NK-92 treated with Interleukin-12 subunit alpha and Interleukin-12 subunit beta, amount 100 ng/mL, for 24 hours (cell line): ENCODE measurements around the gene SLC35D3.
"Not testable (repeated sequence)": the region's sequence is repeated elsewhere in the genome, so short reads cannot be mapped to it uniquely, and the experiment has no call there.

ENCODE experiments used
- DNase-seq: peaks from one replicate; lab custom pipeline; 2025; lab: John Stamatoyannopoulos, UW

Gene SLC35D3, protein sequence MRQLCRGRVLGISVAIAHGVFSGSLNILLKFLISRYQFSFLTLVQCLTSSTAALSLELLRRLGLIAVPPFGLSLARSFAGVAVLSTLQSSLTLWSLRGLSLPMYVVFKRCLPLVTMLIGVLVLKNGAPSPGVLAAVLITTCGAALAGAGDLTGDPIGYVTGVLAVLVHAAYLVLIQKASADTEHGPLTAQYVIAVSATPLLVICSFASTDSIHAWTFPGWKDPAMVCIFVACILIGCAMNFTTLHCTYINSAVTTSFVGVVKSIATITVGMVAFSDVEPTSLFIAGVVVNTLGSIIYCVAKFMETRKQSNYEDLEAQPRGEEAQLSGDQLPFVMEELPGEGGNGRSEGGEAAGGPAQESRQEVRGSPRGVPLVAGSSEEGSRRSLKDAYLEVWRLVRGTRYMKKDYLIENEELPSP

DNA sequence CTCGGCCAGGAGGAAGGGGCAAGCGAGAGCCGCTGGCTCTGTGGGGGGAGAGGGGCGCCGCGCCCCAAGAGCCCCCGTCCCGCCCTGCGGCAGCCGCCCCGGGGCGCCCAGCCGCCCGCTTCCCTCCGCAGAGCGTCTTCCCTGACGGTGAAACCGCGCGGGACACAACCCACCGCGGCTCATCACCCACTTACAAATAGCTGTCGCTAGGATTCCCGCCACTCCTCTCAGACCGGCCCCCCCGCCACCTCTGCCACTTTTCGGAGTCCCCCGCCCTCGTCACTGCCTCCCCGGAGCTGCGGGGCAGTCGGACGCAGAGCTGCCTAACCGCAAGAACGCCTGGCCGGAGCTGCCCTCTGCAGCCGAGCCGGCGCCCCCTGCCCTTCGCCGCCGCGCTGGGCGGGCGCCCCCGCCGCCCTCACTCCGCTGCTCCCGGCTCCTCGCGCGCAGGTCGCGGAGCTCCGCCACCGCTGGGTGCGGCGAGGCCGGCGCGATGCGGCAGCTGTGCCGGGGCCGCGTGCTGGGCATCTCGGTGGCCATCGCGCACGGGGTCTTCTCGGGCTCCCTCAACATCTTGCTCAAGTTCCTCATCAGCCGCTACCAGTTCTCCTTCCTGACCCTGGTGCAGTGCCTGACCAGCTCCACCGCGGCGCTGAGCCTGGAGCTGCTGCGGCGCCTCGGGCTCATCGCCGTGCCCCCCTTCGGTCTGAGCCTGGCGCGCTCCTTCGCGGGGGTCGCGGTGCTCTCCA, at the start of gene SLC35D3:
SLC35D3 (plus strand) TSS at position 366 of the 749 bp plus-strand sequence; CDS start at position 494, 128 bp downstream.
- DNase-seq: no peak

DNA sequence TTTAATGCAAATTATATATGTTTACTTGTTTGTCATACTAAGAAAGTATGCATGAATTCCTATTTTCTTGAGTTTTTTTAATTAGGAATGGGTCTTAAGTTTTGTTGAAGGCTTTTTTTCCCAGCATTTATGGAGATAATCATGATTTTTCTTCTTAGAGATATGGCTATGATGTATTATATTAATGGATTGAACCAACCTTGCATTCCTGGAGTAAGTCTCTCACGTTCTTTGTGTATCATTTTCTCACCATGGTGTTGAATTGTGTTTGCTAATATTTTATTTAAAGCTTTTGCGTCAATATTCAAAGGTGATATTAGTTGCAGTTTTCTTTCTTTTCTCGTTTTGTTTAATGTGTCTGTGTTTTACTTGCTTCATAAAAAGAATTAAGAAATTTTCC, 48.4 kb upstream of the SLC35D3 start:
- DNase-seq: no peak

DNA sequence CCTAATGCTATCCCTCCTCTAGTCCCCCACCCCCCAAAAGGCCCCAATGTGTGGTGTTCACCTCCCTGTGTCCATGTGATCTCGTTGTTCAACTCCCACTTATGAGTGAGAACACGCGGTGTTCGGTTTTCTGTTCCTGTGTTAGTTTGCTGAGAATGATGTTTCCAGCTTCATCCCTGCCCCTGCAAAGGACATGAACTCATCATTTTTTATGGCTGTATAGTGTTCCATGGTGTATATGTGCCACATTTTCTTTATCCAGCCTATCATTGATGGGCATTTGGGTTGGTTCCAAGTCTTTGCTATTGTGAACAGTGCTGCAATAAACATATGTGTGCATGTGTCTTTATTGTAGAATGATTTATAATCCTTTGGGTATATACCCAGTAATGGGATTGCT, 45.6 kb upstream of the SLC35D3 start:
- DNase-seq: not testable (repeated sequence)

DNA sequence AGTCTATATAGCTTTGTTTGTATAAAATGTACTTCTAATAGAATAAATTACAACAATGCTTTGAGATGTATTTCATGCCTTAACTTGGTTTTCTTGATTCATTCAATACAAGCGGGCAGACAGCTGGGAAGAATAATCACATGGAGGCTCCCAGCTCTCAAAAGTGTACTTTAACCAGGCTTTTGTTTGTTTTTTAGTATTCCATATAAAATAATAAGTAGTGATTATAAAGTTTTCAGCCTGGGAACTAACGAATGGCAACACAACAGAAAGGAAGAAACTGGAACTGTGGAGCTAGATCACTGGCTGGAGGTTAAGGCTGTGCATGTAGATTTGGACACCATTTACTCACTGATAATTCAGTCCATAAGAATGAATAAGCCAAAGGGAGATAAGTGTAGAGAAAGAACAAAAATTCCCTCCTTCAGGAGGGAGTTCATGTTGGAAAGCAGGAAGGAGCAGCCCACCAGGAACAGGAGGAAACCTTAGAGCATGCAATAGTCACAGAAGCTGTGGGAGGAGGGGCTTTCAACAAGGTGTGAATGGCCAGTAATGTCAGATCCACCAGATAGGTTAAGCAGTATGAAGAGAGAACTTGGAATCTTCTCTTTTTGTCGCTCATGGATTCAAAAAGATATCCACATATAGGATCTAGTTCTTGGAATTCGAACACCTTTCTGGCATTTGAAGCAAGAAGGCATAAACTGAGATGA, 41.2 kb upstream of the SLC35D3 start:
- DNase-seq: no peak

DNA sequence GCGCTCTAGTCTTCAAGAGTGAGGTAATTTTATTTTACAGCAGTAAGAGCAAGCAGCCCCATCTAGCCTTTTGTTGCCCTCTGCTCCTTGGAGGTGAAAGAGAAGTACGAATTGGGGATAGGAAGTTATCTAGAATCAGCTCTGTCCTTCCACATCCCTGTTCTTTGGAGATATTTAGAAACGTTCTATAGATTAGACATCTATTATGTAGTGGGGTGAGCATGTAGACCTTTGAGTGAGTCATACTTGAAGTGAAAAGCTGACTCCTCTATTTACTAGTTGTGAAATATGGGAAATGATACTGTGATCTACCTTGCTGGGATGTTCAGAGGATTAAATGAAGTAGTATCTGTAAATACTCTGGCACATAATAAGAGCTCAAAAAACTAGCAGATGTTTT, 36.0 kb upstream of the SLC35D3 start:
- no peak for DNase-seq

DNA sequence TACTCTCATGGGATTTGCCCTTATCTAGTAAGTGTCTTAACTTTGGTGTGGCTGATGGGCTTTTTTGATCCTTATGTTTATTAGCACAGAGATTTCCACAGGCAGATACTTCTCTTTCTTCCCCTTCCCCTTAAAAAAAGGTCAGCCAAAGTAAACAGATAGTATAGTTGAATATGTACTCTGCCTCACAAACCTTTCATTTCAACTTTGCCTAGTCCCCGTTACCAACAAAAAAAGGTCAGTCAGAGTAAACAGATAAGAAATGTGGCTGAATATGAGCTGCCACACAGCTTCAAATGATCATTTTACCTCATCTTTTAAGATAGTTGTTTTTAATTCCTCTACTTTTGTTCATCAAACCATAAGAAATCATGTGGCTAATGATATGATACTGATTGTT, 34.1 kb upstream of the SLC35D3 start:
- no peak for DNase-seq

DNA sequence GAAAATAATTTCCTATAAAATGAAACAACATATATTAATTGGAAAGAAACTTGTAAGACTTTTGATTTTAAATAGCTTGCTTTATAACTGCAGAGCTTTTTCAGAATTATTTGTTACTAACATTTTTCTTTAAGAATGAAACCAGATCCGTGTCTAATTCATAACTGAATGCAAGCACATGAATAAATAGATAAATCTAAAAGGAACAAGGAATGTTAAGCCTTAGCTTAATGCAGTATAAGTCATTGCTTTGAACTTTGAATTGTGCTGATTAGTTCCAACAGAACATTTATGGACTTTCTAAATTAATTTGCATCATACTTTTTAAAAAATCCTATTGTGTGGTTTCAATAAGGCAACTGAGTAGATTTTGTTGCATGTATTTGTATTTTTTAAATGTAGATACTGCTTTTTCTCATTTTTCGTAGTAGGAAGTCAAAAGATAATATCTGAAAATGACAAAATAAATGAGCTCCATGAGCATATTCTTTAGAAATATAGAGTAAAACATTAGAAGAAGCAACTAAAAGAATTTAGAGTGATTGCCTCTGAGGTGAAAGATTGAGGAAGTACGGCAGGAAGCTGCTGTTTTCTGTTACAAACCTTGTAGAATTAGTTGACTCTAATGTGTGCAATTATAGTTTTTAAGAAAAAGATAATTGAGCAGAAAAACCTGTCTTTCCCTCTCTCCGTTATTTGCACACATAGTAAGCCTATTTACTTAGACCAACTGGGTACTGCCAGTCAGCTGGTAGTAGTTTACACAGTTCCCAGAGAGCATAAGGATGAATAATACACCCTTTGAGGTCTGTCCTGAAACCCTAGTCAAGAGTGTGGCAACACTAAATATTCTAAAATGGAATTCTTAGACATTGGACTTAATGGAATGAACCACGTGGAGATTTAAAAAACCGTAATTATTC, 32.6 kb upstream of the SLC35D3 start:
- DNase-seq: no peak

DNA sequence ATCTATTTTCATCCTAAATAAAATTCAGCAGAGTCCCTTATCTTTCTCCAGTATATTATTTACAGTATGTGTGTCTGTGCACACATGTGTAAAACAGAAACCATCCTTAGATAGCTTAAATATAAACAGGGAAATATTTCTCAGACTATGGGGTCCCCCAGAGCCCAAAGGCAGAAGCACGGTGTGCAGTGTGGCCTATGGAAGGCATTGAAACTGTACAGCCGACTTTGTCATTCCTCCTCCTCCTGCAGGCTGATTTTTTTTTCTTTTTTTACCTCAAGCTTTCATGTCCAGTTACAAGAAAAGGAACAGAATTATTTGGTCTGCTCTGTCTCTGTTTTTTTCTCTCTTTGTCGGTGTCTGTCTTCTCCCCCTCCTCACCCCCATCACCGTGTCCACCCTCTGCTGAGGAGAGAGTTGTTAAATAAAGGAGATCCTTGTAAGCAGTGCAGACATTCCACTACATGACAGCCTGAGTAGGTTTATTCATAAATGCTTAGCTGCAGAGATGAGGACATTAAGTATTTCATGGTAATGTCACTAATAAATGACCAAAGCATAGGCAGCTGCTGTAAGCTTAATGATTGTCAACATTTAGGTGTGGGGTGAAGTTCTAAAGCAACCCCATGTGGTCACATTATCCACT, 31.8 kb upstream of the SLC35D3 start:
- no peak for DNase-seq

DNA sequence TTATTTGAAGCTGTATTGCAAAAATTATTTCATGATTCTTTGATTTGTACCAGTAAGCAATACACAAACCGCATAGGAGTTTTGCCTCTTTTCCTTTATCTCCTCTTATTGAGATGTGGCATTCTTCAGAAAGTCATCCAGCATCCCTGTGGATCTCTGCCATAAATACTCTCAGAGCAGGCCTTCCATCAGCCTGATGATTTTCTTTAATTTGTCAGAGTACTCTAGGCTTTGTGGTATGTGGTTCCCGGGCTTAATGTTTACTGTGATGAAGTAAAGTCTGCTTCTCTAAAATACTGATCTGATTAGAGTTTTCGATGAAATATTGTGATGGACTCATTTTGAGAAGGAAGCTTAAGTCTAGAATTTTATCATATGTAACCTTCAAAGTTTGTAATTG, 31.1 kb upstream of the SLC35D3 start:
- DNase-seq: no peak

DNA sequence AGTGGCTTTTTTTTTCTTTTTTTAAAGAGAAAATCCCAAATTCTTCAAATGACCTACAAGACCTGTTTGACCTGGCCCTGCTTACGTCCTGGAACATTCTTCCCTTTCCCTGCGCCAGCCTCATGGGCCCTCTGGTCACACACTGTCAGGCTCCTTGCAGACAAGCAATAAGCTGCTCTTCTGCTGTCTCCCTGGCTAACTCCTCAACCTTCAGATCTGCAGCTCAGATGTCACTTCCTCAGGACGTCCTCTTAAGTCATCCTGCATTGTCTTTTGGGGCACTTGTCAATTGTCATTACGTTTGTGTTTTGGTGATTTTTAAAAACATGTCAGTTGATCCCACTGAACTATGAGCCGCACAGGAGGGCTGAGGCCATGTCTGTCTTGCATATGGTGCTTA, 28.9 kb upstream of the SLC35D3 start:
- no peak for DNase-seq

DNA sequence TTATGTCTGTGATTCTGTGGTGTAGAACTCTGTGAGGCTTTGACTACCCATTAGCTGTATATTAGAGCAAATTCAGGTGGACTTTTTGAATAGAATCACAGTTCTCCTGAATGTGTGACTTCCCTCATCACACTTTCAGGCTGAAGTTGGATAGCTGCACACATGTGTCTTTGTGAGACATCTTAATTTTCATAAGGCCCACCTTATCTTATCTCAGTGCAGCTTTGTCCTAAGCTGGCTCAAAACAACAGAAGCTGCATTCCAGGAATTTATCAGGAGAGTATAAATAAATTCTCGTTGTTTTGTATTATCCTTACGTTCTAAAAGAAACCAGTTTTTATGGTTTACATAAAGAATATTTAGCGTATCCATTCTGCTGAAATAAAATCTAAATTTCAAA, 26.2 kb upstream of the SLC35D3 start:
- DNase-seq: no peak

DNA sequence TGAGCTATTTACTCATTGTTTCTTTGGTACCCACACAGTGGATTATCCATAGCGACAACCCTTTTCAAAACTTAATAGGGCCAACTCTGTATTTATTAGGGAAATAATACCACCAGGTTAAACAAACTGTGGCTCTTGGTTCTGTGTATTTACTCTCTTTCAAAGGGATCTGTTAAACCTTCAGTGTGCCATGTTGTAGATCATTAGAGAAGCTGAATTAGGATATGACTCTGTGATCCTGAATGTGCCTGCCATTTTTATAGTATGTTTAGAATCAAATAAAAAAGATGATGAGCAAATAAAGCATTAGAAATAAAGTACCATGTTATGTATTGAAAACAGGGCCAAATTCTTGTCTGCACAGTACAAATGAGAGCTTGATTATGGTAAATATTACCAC, 25.0 kb upstream of the SLC35D3 start:
- no peak for DNase-seq

DNA sequence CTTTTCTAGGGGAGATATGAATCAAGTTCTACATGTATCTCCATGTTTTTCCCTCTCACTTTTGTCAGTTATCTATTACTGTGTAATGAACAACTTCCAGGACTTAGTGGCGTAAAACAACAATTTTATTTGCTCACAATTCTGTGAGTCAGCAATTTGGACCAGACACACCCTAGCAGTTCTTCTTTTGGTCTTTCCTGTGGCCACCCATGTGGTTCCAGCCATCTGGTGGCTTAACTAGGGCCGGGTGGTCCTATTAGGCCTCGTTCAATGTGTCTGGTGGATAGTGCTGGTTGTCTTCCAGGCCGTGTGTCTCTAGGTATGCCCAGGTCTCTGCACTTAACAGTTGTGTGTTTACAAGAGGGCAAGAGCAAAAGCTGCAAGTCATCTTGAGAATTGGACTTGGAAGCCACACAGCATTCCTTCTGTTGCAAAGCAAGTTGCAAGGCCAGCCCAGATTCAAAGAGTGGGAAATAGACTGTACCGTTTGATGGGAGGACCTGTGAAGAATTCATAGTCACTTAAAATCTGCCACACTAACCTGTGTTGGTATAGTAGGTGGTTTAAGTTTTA, 20.8 kb upstream of the SLC35D3 start:
- DNase-seq: no peak

DNA sequence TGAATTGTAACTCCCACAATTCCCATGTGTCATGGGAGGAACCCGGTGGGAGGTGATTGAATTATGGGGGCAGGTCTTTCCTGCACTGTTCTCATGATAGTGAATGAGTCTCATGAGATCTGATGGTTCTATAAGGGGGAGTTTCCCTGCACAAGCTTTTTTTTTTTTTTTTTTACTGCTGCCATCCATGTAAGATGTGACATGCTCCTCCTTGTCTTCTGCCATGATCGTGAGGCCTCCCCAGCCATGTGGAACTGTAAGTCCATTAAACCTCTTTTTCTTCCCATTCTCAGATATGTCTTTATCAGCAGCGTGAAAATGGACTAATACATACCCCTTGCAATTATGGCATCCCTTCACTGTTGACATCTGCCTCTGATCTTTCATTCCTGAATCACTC, 17.6 kb upstream of the SLC35D3 start:
- DNase-seq: not testable (repeated sequence)

DNA sequence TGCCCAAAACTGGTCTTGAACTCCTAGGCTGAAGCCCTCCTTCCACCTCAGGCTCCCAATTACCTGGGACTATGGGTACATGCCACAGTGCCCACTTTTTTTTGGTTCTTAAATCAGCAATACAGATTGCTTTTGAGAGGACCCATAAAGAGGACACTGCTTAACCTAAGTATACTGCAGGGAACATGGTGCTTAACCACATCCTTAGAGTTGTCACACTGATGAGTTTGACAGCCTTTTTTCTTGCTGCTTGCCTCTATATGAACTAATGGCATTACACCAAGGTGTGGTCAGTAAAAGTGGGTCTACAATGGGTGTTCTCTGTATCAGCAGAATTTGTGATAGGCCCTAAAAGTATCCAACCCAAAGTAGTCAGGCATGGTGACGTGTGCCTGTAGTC, 7.2 kb upstream of the SLC35D3 start:
- DNase-seq: no peak

DNA sequence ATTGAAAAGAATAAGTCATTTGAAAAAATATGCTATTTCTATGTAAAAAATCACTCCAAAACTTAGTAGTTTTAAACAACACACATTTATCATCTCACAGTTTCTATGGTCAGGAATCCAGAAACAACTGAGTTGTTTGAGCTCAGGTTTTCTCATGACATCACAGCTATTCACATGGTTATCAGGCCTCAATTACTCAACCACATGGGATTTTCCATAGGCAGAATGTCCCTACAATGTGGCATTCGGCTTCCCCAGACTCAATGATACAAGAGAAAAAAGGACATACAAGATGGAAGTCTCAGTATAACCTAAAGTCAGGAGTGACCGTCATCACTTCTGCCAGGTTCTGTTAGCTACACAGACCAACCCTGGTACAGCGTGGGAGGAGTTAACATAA, 3.4 kb upstream of the SLC35D3 start:
- DNase-seq: no peak

DNA sequence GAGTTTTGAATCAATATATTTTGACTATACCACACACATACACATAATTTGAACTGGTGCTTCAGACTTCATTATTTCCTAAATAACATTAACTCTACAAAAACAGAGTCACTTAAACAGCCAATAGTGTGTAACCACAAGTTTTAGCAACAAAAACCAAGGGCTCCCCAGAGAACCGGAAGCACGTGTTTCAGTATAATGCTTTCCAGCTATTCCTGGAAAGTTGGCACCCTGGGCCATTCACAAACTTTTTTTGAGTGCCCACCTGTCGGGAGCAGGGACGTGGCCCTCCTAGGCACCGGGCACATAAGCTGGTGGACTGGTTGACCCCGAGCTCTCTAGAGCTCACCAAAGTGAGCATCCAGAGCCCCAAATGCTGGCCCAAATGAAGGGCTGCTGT, 1.9 kb upstream of the SLC35D3 start:
- no peak for DNase-seq

DNA sequence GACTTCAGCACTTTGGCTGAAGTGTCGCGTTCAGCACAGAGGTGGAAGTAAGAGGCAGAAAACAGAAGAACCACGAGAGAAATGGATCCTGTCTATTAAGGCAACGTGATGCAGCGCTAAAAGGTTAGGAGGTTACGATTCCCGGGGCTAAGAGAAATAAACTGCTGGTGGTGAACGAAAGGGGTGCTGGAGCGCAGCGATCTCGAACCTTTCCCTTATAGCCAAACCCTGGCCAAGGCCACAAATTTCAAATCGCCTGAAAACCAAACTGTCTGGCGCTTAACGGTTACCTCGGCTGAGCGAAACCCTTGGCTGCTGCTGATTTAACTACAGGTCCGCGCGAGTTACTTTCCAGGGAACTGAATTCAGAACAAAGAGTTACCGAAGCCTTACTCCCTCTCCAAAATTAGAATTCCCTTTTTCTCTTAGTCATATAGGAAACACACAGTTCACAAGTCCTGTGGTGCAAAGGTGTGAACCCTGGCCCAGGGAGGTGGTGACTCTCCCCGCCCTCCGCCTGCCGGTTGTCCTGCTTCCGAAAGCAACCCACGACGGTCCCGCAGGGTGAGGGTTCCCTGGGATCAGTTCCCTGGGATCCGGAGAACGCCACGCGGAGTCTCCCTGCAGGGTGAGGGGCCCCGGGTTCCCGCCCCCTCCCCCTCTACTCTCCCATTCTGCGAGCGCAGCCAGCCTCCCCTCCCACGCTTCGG, 1.3 kb upstream of the SLC35D3 start:
- no peak for DNase-seq

DNA sequence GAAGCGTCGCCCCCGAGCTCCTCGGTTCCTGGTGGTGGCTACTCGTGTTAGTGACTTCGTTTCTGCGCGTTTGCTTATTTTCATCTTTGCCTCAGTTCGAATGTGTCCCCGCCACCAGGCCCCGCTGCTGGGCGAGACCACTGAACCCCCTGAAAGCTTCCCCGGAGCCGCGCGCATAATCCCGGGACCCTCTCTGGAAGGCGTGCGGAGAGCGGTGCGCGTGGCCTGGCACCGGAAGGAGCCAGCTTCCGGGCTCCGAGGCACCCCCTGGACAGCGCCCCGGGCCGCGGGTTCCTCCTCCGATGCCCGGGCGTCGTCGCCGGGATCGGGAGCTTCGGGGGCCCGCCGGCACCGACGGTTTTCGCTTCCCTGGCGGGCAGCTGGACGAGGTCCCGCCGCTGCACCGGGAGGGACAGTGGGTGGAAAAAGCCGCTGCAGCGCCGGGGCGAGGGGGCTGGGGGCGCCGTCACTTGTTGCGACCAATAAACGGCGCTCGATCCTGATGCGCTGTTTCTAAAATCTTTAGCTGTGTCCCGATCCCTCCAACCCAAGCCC, 643 bp upstream of the SLC35D3 start:
- no peak for DNase-seq

DNA sequence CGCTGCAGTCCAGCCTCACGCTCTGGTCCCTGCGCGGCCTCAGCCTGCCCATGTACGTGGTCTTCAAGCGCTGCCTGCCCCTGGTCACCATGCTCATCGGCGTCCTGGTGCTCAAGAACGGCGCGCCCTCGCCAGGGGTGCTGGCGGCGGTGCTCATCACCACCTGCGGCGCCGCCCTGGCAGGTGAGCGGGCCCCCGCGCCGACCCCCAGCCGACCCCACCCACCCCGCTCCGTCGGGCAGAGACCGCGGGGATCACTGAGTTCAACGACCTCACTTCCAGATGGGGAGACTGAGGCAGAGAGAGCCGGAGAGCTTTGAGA, 545 bp downstream of the SLC35D3 start:
- DNase-seq: no peak
